Hepatocyte (in vitro differentiated cells): ENCODE data around the gene TMEM161B.

ENCODE experiments used
- EZH2 ChIP-seq: fragments of 200-600 bp; sonication (generic); IDR thresholded peaks from 2 replicates; pipeline ENCODE4 v1.6.1; 2016; ENCODE audit warnings: antibody characterized with exemption, mild to moderate bottlenecking, borderline replicate concordance
- TF ChIP-seq, protein P1 (sequence below): fragments of 200-600 bp; sonication (generic); IDR thresholded peaks from 2 replicates; pipeline ENCODE4 v1.5.1; 2016; ENCODE audit warnings: antibody characterized with exemption, mild to moderate bottlenecking; ENCODE audit not compliant: poor library complexity

DNA sequence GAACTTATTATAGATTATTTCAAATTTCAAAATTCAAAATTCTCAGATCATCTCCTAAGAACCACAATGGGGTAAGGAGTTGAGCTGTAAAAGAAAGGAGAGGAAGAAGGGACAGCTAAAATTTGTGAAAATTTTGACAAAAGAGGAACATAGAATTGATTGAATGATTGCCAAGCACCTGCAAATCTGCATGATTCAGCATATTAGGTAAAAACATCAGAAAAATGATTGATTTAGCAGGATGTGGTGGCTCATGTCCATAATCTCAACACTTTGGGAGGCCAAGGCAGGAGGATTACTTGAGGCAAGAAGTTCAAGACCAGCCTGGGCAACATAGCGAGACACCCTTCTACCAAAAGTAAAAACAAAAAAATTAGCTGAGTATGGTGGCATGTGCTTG lies 14.3 kb downstream of the TMEM161B start:
- TF ChIP-seq, protein P1, sequence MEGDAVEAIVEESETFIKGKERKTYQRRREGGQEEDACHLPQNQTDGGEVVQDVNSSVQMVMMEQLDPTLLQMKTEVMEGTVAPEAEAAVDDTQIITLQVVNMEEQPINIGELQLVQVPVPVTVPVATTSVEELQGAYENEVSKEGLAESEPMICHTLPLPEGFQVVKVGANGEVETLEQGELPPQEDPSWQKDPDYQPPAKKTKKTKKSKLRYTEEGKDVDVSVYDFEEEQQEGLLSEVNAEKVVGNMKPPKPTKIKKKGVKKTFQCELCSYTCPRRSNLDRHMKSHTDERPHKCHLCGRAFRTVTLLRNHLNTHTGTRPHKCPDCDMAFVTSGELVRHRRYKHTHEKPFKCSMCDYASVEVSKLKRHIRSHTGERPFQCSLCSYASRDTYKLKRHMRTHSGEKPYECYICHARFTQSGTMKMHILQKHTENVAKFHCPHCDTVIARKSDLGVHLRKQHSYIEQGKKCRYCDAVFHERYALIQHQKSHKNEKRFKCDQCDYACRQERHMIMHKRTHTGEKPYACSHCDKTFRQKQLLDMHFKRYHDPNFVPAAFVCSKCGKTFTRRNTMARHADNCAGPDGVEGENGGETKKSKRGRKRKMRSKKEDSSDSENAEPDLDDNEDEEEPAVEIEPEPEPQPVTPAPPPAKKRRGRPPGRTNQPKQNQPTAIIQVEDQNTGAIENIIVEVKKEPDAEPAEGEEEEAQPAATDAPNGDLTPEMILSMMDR: no peak
- TF ChIP-seq EZH2: no peak
